ENCODE results near the gene SLC1A2.

Gene SLC1A2

GRCh38 chr11:35247863-35248262 is 171.5 kb downstream of the SLC1A2 start:
- Histone ChIP-seq H3K4me1 (ENCODE audit: control insufficient read depth in 1 of 2, insufficient read depth in 2 of 2, low read length in 2 of 2) (no peaks in the 10 kb centered on the region), H3K27me3 (ENCODE audit: control insufficient read depth in 1 of 2, insufficient read depth in 2 of 2, low read length in 2 of 2) (no peaks in the 10 kb centered on the region), H3K36me3 (ENCODE audit: control insufficient read depth in 1 of 2, insufficient read depth in 2 of 2, low read length in 2 of 2) (no peaks in the 10 kb centered on the region), H3K27ac (ENCODE audit: low read depth, low read length) (no peak overlapping the region), H3K9me3 (ENCODE audit: control insufficient read depth in 1 of 2, low read length in 2 of 2) (peaks cover 0 to 2% of the 10 kb centered on the region in 2 donors), H3K9ac (ENCODE audit: low read depth in 1 of 2, low read length in 2 of 2) (no peak overlapping the region), H3K4me3 (ENCODE audit: low read depth in 1 of 2, low read length in 2 of 2) (no peak overlapping the region)

- Histone ChIP-seq H3K27ac (ENCODE audit: low read depth, low read length) (no peak overlapping the region), H3K9ac (ENCODE audit: low read depth in 1 of 2, low read length in 2 of 2) (no peak overlapping the region), H3K9me3 (ENCODE audit: control insufficient read depth in 1 of 2, low read length in 2 of 2) (peaks cover 0 to 2% of the 10 kb centered on the region in 2 donors), H3K4me3 (ENCODE audit: low read depth in 1 of 2, low read length in 2 of 2) (no peak overlapping the region), H3K36me3 (ENCODE audit: control insufficient read depth in 1 of 2, insufficient read depth in 2 of 2, low read length in 2 of 2) (no peaks in the 10 kb centered on the region), H3K27me3 (ENCODE audit: control insufficient read depth in 1 of 2, insufficient read depth in 2 of 2, low read length in 2 of 2) (no peaks in the 10 kb centered on the region), H3K4me1 (ENCODE audit: control insufficient read depth in 1 of 2, insufficient read depth in 2 of 2, low read length in 2 of 2) (no peaks in the 10 kb centered on the region)
Measured at GRCh38 chr11:35247428-35247827, 171.9 kb downstream of the SLC1A2 start.

GRCh38 chr11:35246745-35247144 is 172.6 kb downstream of the SLC1A2 start:
- Histone ChIP-seq H3K9me3 (ENCODE audit: control insufficient read depth in 1 of 2, low read length in 2 of 2) (peaks cover 0 to 2% of the 10 kb centered on the region in 2 donors), H3K4me3 (ENCODE audit: low read depth in 1 of 2, low read length in 2 of 2) (no peak overlapping the region), H3K4me1 (ENCODE audit: control insufficient read depth in 1 of 2, insufficient read depth in 2 of 2, low read length in 2 of 2) (no peaks in the 10 kb centered on the region), H3K27ac (ENCODE audit: low read depth, low read length) (no peak overlapping the region), H3K9ac (ENCODE audit: low read depth in 1 of 2, low read length in 2 of 2) (no peak overlapping the region), H3K27me3 (ENCODE audit: control insufficient read depth in 1 of 2, insufficient read depth in 2 of 2, low read length in 2 of 2) (no peaks in the 10 kb centered on the region), H3K36me3 (ENCODE audit: control insufficient read depth in 1 of 2, insufficient read depth in 2 of 2, low read length in 2 of 2) (no peaks in the 10 kb centered on the region)

- Histone ChIP-seq H3K9me3 (ENCODE audit: control insufficient read depth in 1 of 2, low read length in 2 of 2) (peaks cover 0 to 2% of the 10 kb centered on the region in 2 donors), H3K4me3 (ENCODE audit: low read depth in 1 of 2, low read length in 2 of 2) (no peak overlapping the region), H3K36me3 (ENCODE audit: control insufficient read depth in 1 of 2, insufficient read depth in 2 of 2, low read length in 2 of 2) (no peaks in the 10 kb centered on the region), H3K9ac (ENCODE audit: low read depth in 1 of 2, low read length in 2 of 2) (no peak overlapping the region), H3K4me1 (ENCODE audit: control insufficient read depth in 1 of 2, insufficient read depth in 2 of 2, low read length in 2 of 2) (no peaks in the 10 kb centered on the region), H3K27ac (ENCODE audit: low read depth, low read length) (no peak overlapping the region), H3K27me3 (ENCODE audit: control insufficient read depth in 1 of 2, insufficient read depth in 2 of 2, low read length in 2 of 2) (no peaks in the 10 kb centered on the region)
Measured at GRCh38 chr11:35245786-35246185, 173.6 kb downstream of the SLC1A2 start.

GRCh38 chr11:35245056-35245455 is 174.3 kb downstream of the SLC1A2 start:
- no peaks in the 10 kb centered on the region for H3K4me1 ChIP-seq (ENCODE audit: control insufficient read depth in 1 of 2, insufficient read depth in 2 of 2, low read length in 2 of 2)
- no peaks in the 10 kb centered on the region for H3K27me3 ChIP-seq (ENCODE audit: control insufficient read depth in 1 of 2, insufficient read depth in 2 of 2, low read length in 2 of 2)
- H3K9me3 ChIP-seq (ENCODE audit: control insufficient read depth in 1 of 2, low read length in 2 of 2), result peaks cover 0 to 2% of the 10 kb centered on the region in 2 donors
- no peak overlapping the region for H3K27ac ChIP-seq (ENCODE audit: low read depth, low read length)
- no peak overlapping the region for H3K4me3 ChIP-seq (ENCODE audit: low read depth in 1 of 2, low read length in 2 of 2)
- no peaks in the 10 kb centered on the region for H3K36me3 ChIP-seq (ENCODE audit: control insufficient read depth in 1 of 2, insufficient read depth in 2 of 2, low read length in 2 of 2)
- no peak overlapping the region for H3K9ac ChIP-seq (ENCODE audit: low read depth in 1 of 2, low read length in 2 of 2)

GRCh38 chr11:35243774-35244173 is 175.6 kb downstream of the SLC1A2 start:
- H3K27ac ChIP-seq (ENCODE audit: low read depth, low read length), result no peak overlapping the region

GRCh38 chr11:35242412-35243242 is 176.7 kb downstream of the SLC1A2 start:
- H3K9me3 ChIP-seq (ENCODE audit: control insufficient read depth in 1 of 2, low read length in 2 of 2), result no peaks in the 10 kb centered on the region
- no peaks in the 10 kb centered on the region for H3K36me3 ChIP-seq (ENCODE audit: control insufficient read depth in 1 of 2, insufficient read depth in 2 of 2, low read length in 2 of 2)
- no peaks in the 10 kb centered on the region for H3K4me1 ChIP-seq (ENCODE audit: control insufficient read depth in 1 of 2, insufficient read depth in 2 of 2, low read length in 2 of 2)
- H3K27ac ChIP-seq (ENCODE audit: low read depth, low read length), result no peak overlapping the region
- no peak overlapping the region for H3K4me3 ChIP-seq (ENCODE audit: low read depth in 1 of 2, low read length in 2 of 2)
- no peak overlapping the region for H3K9ac ChIP-seq (ENCODE audit: low read depth in 1 of 2, low read length in 2 of 2)
- H3K27me3 ChIP-seq (ENCODE audit: control insufficient read depth in 1 of 2, insufficient read depth in 2 of 2, low read length in 2 of 2), result no peaks in the 10 kb centered on the region

More at GRCh38 chr11:35243774-35244173, 175.6 kb downstream of the SLC1A2 start:
- Histone ChIP-seq H3K36me3 (ENCODE audit: control insufficient read depth in 1 of 2, insufficient read depth in 2 of 2, low read length in 2 of 2) (no peaks in the 10 kb centered on the region), H3K27me3 (ENCODE audit: control insufficient read depth in 1 of 2, insufficient read depth in 2 of 2, low read length in 2 of 2) (no peaks in the 10 kb centered on the region), H3K9me3 (ENCODE audit: control insufficient read depth in 1 of 2, low read length in 2 of 2) (peaks cover 0 to 2% of the 10 kb centered on the region in 2 donors), H3K9ac (ENCODE audit: low read depth in 1 of 2, low read length in 2 of 2) (no peak overlapping the region), H3K4me1 (ENCODE audit: control insufficient read depth in 1 of 2, insufficient read depth in 2 of 2, low read length in 2 of 2) (no peaks in the 10 kb centered on the region), H3K4me3 (ENCODE audit: low read depth in 1 of 2, low read length in 2 of 2) (no peak overlapping the region)

GRCh38 chr11:35241531-35241930 is 177.8 kb downstream of the SLC1A2 start:
- H3K4me1 ChIP-seq (ENCODE audit: control insufficient read depth in 1 of 2, insufficient read depth in 2 of 2, low read length in 2 of 2), result peaks cover 0 to 9% of the 10 kb centered on the region in 2 donors
- H3K9ac ChIP-seq (ENCODE audit: low read depth in 1 of 2, low read length in 2 of 2), result no peak overlapping the region
- no peaks in the 10 kb centered on the region for H3K27me3 ChIP-seq (ENCODE audit: control insufficient read depth in 1 of 2, insufficient read depth in 2 of 2, low read length in 2 of 2)
- H3K4me3 ChIP-seq (ENCODE audit: low read depth in 1 of 2, low read length in 2 of 2), result no peak overlapping the region
- H3K9me3 ChIP-seq (ENCODE audit: control insufficient read depth in 1 of 2, low read length in 2 of 2), result no peaks in the 10 kb centered on the region
- H3K36me3 ChIP-seq (ENCODE audit: control insufficient read depth in 1 of 2, insufficient read depth in 2 of 2, low read length in 2 of 2), result no peaks in the 10 kb centered on the region
- no peak overlapping the region for H3K27ac ChIP-seq (ENCODE audit: low read depth, low read length)

GRCh38 chr11:35241083-35241482 is 178.3 kb downstream of the SLC1A2 start:
- Histone ChIP-seq H3K4me3 (ENCODE audit: low read depth in 1 of 2, low read length in 2 of 2) (no peak overlapping the region), H3K9me3 (ENCODE audit: control insufficient read depth in 1 of 2, low read length in 2 of 2) (no peaks in the 10 kb centered on the region), H3K4me1 (ENCODE audit: control insufficient read depth in 1 of 2, insufficient read depth in 2 of 2, low read length in 2 of 2) (peaks cover 0 to 13% of the 10 kb centered on the region in 2 donors), H3K9ac (ENCODE audit: low read depth in 1 of 2, low read length in 2 of 2) (no peak overlapping the region), H3K36me3 (ENCODE audit: control insufficient read depth in 1 of 2, insufficient read depth in 2 of 2, low read length in 2 of 2) (no peaks in the 10 kb centered on the region), H3K27ac (ENCODE audit: low read depth, low read length) (no peak overlapping the region), H3K27me3 (ENCODE audit: control insufficient read depth in 1 of 2, insufficient read depth in 2 of 2, low read length in 2 of 2) (no peaks in the 10 kb centered on the region)

GRCh38 chr11:35239471-35240075 is 179.8 kb downstream of the SLC1A2 start:
- H3K9me3 ChIP-seq (ENCODE audit: control insufficient read depth in 1 of 2, low read length in 2 of 2), result no peaks in the 10 kb centered on the region
- peaks cover 0 to 22% of the 10 kb centered on the region in 2 donors for H3K4me1 ChIP-seq (ENCODE audit: control insufficient read depth in 1 of 2, insufficient read depth in 2 of 2, low read length in 2 of 2)
- H3K27ac ChIP-seq (ENCODE audit: low read depth, low read length), result no peak overlapping the region
- no peaks in the 10 kb centered on the region for H3K27me3 ChIP-seq (ENCODE audit: control insufficient read depth in 1 of 2, insufficient read depth in 2 of 2, low read length in 2 of 2)
- H3K9ac ChIP-seq (ENCODE audit: low read depth in 1 of 2, low read length in 2 of 2), result no peak overlapping the region
- no peak overlapping the region for H3K4me3 ChIP-seq (ENCODE audit: low read depth in 1 of 2, low read length in 2 of 2)
- H3K36me3 ChIP-seq (ENCODE audit: control insufficient read depth in 1 of 2, insufficient read depth in 2 of 2, low read length in 2 of 2), result no peaks in the 10 kb centered on the region
